GM21381 (cell line): Measurements from ENCODE around the gene SOCS4.
"Not testable (repeated sequence)": the region's sequence is repeated elsewhere in the genome, so short reads cannot be mapped to it uniquely, and the experiment has no call there.

Experiments used
- ATAC-seq: cut with Tn5 transposase; IDR thresholded peaks from one replicate; pipeline ENCODE4 v1.9.1; 2021; ENCODE audit warnings: mild to moderate bottlenecking, moderate library complexity; ENCODE audit not compliant: unreplicated experiment

The SOCS4 gene, protein sequence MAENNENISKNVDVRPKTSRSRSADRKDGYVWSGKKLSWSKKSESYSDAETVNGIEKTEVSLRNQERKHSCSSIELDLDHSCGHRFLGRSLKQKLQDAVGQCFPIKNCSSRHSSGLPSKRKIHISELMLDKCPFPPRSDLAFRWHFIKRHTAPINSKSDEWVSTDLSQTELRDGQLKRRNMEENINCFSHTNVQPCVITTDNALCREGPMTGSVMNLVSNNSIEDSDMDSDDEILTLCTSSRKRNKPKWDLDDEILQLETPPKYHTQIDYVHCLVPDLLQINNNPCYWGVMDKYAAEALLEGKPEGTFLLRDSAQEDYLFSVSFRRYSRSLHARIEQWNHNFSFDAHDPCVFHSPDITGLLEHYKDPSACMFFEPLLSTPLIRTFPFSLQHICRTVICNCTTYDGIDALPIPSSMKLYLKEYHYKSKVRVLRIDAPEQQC

DNA sequence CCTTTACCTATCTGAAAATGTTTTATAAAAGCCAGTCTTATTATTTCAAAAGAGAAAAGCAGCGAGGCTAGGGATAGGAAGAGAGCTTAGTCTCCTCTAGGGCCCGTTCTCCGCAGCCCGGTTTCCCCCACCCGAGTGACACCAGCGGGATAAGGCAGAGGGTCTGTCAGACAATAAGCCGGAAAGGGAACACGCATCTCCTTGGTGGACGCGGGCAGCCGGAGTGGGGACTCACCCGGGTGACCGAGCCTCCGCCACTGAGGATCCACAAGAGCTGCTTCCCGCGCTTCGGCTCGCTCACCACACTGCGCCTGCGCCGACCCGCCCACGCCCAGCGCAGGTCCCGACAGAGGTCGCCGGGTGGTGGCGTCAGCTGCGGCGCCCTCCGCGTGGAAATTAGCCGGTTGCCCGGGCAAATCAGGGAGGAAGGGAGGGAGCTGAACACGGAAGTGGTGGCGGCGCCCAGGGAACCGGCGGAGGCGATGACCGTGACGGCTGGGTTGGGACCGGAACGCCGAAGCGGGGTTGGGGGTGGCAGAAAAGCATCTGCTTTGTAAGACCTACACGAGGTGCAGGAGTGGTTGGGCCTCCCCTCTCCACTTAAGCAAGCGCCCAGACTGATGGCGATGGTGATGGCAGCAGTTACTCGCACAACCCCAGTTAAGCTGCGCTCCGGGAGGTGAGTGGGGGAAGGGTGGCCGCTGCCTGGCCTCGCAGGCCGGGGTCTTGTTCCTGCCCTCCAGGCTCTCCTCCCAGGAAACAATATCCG is at the start of gene SOCS4, which contains the start of gene WDHD1:
Gene SOCS4, plus strand, starts transcription at position 444 of the 769 bp plus-strand sequence. CDS start 15,806 bp downstream, outside the sequence.
Gene WDHD1, minus strand, starts transcription at position 307 of the 769 bp plus-strand sequence. CDS start 312 bp downstream, outside the sequence.
- ATAC-seq: peak; percentile 95

DNA sequence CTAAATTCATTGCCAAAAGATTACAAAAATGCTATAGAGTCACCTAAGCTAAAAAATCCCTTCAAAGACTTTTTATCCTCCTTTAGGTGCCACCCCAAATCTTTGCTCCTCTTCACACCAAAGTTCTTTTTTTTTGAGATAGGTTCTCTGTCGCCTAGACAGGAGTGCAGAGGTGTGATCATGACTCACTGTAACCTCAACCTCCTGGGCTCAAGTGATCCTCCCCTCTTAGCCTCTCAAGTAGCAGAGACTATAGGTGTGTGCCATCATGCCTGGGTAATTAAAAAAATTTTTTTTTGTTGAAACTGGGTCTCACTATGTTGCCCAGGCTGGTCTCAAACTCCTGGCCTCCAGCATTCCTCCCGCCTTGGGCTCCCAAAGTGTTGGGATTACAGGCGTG is 48.0 kb upstream of the SOCS4 start:
- no peak for ATAC-seq

DNA sequence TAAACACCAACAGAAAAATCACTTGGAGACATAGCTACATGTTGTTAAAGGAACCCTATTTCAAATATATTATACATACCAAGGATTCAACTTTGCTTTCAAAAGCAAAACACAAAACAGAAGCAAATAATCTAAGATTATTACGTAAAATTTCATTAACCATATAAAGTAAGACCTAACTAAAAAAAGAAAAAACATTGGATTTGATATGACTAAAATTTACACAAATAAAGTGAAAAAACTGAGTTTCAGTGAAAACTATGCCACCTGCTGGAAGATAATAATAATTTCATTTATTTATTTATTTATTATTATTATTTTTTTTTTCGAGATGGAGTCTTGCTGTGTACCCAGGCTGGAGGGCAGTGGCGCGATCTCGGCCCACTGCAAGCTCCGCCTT is 45.3 kb upstream of the SOCS4 start:
- ATAC-seq: no peak

DNA sequence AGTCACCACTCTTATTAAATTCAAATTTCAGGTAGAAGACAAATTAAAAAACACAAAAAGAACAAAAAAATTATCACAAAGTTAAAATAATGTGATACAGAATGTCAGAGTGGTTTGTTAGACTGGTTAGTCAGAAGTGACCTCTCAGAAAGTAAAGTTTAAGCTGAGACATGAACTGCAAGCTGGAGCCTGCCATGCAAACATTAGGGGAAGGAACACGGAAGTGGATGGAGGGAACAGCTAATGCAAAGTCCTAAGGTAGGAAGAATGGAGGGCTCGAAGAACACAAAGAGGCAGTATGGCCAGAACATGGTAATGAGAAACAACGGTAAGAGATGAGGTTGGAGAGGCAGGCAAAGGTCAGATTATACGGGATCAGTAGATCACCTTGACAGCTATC is 41.9 kb upstream of the SOCS4 start:
- no peak for ATAC-seq

DNA sequence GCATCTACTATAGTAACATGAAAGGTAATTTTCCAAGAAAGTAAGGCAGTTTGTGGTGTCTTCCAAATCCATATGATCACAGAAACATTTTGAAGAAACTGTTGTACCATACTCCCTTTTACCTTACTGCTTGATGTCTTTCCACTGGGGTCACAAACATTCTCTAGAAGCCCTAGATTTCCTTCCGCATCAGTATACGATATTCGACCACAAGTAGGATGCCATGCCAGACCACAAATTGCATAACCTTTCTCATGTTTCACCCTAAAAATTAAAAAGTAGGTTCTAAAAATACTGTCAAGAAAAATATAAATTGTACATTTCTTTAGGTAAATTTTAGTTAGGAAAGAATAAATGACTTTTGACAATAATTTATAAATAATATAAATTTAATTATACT is 26.7 kb upstream of the SOCS4 start:
- ATAC-seq: no peak

DNA sequence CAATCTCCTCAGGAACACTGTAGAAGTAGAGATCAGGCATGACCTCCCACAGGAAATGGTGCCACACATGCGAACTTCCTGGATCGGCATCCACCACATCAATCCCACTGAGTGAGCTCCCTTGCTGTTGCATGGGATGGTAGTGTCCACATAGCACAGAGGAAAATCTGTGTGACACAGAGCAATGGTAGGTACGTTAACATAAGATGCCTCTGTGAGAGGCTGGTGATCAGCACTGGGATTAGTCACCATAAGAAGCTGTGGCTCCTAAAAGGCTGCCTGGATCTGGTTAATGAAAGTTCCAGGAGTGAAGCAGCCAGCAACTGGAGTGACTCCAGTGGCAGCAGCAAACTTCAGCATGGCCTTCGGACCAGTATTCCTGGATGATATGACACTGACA is 22.0 kb upstream of the SOCS4 start:
- ATAC-seq: no peak

DNA sequence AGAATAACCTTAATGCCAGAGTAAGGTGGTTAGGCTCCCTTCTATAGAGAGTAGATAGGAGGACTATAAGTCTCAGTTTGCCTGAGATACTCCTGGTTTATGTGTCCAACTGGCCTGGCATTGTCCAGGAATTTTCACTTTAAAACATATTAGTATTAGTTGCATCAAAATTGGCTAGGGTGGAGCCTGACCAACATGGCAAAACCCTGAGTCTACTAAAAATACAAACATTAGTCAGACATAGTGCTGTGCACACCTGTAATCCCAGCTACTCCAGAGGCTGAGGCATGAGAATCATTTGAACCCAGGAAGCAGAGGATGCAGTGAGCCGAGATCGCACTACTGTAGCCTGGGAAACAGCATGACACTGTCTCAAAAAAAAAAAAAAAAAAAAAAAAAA is 12.0 kb upstream of the SOCS4 start:
- no peak for ATAC-seq

DNA sequence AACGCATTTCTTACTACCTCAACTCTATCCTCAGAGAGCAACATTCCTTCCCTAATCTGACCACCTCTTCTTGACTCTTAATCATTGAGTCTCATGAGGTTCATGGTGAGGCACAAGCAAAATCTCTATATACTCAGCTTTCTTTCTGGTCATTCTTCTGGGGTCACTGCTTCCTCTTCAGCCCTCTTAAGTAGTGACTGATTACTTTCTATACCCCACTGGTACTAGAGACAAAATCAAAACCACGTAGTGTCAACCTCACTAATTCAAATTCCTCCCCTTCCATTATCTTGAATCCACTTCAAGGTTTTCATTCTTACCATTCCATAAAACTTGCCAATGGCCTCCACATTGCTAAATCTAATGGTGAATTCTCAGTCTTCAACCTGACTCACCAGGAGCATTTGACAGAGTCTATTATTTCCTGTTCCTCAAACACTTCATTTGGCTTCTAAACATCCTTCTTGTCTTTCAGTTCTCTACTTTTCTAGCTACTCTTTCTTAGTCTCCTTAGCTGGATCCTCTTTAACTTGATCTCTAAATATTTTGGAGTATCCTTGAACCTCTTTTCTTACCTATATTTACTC is 7.0 kb upstream of the SOCS4 start:
- no peak for ATAC-seq

DNA sequence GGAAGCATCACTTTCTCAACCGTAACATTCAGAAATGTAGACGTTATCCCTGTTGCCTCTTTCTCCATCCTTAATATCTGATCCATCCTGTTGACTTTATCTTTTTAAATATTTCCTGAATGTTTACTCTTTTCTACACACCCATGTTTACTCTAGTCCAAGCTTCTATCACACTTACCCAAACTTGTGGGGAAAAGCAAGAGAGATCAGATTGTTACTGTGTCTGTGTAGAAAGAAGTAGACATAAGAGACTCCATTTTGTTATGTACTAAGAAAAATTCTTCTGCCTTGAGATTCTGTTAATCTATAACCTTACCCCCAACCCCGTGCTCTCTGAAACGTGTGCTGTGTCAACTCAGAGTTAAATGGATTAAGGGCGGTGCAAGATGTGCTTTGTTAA is 2.7 kb upstream of the SOCS4 start:
- not testable (repeated sequence) for ATAC-seq

DNA sequence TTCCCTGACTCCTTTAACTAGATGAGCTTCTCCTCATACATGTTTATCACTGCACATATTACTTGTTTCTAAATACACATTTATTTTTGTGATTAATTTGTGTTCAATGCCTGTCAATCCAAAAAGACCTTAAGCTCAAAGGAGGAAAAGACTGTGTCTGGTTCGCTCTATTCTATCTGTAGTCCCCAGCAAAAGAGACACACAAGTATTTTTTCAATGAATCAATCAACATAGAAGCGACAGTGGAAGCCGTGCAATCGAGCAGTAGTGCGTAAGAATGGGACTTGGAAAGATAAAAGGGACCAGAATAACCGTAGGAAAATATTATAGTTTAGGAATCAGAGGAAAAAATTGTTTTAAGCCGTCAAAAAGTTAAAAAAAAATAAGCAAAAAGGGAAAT is 1.1 kb upstream of the SOCS4 start:
- no peak for ATAC-seq

DNA sequence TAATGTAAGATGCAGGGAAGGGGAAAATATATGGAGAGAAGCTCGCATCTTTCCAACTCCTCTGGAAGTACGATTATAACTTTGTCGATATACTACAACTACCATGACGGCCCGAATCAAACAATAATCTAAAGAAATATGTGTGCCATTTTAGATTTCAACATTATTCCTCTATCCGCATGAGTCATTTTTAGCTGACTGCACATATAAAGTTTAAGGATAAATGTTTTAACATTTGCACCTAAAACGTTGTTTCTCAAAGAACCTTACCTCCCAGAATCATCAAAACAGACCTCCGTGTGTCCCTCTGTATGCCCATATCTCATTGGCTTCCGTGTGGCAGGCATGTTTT is 619 bp upstream of the SOCS4 start:
- ATAC-seq: no peak

DNA sequence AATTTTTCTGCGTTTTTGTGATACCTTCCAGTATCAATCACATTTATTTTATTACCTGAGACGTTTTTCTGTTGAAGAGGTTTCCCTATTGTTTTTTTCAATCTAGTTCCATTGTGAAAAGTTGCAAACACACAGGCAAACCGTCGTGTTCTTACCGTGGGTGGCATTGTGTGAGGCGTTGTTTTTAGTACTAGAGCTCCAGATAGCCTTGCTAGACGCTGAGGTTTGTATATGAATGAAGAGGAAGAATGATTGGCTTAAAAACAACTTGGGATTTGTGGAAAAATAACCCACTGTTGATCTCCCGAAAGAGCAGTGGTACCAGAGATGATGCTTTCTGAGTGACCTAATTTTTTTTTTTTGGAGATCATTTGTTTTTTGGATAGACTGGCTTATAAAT is 1.0 kb downstream of the SOCS4 start:
- no peak for ATAC-seq

DNA sequence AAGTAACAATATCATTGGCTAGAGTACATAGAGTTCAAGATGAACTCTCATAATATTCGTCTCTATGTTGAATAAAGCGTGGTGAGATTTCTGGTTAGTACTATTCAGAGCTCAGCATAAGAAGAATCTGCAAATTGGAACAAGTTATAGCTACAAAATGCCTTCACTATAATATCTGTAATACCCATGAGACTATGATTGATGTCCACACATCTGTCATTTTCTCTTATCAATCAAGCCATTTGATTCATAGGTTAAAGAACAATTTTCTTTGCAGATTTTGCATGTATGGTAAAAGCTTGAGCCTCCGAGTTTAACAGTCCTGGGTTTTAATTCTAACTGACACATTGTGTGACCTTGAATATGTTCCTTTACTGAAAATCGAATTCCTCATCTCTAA is 1.4 kb downstream of the SOCS4 start:
- no peak for ATAC-seq

DNA sequence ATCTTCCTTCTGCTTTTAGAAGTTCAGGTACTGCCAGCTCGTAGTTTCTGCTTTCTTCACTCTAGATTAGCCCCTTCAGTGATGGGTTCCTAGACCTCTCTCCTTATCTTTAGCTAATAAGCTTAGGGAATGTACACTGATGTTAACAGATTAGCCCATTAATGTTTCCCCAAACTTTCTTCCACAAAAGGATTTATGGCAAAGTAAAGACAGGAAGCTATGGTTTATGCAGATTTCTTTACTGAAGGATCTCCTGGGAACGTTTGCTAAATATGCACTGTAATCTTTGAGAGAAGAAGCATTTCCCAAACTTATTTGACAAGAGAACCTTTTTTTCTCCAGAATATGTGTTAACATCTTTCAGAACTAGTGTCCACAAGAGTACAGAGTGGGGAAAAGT is 4.2 kb downstream of the SOCS4 start:
- ATAC-seq: no peak

DNA sequence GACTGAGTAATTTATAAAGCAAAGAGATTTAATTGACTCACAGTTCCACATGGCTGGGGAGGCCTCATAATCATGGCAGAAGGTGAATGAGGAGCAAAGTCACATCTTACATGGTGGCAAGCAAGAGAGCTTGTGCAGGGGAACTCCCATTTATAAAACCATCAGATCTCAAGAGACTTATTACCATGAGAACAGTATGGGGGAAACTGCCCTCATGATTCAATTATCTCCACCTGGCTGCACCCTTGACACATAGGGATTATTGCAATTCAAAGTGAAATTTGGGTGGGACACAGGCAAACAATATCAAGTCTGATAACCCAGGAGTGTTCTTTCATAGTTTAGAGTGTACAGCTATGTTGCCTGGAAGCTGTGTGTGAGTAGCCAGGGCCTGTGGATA is 11.0 kb downstream of the SOCS4 start:
- ATAC-seq: not testable (repeated sequence)

DNA sequence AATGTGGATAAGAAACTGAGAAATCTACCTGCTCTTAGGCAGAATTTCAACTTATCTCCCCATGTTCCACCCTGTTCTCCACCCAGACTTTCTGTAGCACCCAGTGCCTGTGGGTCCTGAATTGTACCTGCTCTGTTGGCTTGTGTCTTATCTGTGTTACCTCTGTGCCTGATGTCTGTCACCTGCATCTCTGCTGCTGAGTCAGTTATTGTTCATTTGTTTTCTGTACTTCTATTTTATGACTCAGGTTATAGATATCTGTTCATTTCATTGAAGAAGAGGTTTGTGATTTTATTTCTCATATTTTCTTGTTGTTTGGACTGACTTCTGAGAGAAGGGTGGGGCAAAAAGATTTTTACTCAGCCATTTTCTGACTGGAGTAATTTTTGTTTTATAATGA is 11.7 kb downstream of the SOCS4 start:
- no peak for ATAC-seq

DNA sequence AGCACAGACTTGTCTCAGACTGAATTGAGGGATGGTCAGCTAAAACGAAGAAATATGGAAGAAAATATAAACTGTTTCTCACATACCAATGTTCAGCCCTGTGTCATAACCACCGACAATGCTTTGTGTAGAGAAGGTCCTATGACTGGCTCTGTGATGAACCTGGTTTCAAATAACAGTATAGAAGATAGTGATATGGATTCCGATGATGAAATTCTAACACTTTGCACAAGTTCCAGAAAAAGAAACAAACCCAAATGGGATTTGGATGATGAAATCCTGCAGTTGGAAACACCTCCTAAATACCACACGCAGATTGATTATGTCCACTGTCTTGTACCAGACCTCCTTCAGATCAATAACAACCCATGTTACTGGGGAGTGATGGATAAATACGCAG is 16.5 kb downstream of the SOCS4 start:
- ATAC-seq: no peak

DNA sequence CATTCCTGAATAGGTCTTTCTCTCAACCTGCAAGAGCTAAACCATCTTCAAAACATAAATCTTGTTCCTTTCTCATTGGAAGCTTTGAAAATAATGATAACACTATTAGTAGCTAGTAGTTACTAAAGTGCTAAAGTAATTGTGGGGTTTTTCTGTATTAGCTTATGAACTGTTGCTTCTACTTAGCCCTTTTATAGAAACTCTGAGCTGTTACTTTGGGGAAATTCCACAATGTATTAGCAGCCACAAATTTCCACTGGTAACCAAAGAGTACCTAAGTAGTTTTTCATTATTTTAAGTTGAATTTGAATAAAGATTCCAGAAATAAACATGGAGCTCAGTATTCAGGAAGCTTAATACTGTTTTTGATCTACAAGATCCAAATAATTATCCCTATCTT is 18.1 kb downstream of the SOCS4 start:
- no peak for ATAC-seq

DNA sequence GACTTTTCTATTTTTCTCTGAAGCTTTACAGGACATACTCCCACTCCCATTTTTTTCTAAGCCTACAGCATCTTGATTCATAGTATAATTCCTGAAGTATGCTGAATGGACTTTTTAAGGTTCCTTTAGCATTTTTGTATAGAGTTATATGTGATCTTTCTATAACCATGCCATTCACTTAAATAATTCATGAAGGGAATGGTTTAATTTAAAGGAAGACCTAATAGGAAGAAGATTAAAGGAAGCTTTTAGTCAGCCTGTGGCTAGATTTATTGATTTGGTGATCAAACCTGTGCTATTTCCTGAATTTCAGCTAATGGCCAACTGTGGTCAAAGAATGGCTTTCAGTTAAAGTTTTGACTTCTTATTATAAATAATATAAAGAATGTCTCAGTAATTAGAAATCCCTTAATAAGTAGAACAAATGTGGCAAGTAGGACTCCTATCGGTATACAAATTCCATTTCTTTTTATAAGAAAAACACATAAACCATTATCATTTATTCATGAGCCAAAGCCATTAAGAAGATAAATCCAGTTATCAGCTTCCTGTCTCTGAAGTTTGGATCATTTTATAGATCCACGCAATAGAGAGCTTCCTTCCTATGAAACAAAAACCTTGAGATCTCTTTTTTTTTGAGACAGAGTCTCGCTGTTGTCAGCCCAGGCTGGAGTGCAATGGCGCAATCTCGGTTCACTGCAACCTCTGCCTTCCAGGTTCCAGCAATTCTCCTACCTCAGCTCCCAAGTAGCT is 20.4 kb downstream of the SOCS4 start:
- no peak for ATAC-seq

DNA sequence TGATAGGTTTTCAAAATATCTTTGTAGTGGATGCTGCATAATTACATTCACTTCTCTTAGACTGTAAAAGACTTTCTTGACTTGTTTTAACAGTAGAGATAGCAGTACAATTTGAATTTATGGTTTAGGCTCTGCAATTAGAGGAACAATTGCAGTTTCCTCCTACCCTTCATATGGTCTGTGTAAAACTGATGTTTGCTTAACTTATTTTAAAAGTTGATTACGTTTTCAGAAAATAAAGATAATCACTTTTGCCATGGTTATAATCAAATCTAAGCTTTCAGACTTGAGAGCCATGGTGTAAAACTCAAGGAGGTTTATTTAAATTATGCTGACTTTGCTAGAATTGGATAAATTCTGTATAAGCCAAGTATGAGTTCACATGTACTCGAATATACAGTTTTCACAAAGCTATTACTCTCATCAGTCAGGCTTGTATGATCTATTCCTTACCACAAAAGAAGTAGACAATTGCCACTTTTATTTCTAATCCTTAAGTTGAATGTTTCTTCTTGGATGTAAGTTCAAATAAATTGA is 21.9 kb downstream of the SOCS4 start:
- no peak for ATAC-seq

DNA sequence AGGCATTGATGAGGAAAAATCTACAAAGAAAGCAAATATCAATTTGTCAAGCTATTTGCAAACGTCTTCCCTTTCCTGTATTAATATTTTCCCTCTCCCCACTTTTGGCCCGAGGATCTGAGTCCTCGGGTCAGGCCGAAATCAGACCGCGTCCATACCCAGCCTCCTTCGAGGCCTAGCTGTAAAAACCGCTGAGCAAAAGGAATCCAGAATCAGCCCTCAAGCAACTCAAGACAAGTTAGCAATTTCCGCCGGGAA is 24.1 kb downstream of the SOCS4 start:
- peak; percentile 31 for ATAC-seq
